ENCODE data around the gene NTRK2.

The NTRK2 gene

DNA sequence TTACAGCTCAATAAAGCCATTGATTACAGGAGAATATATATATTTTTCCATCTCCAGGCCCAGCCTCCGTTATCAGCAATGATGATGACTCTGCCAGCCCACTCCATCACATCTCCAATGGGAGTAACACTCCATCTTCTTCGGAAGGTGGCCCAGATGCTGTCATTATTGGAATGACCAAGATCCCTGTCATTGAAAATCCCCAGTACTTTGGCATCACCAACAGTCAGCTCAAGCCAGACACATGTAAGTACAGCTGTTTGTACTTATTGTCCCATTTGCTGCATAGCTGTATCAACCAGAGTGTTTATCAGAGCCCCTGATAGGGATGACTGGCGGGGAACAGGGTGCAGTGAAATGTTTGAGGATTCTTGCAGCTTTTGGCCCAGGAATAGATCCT, 197.7 kb downstream of the NTRK2 start (continued):
- no peak for TF ChIP-seq ZNF76 (tag by site-specific recombination; IDR thresholded peaks at IDR 0.05; ENCODE audit: borderline replicate concordance, low read depth)

DNA sequence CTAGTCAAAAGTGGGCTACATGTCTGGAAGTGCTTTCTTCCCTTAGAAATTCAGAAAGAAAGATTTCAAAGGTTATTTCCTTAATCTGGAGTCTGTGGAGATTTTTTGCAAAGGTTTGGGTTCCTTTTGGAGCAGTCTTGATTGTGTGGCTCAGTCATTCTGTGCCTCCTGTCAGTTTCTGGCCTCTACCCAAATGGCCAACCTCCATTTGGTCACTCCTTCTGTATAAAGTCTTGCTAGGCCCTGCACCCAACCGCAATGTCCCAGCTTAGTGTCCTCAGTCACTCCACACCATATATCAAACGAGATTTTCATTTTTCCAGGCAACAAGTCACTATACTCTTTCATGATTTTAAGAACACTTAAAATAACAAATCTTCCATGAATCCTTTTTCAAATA, 199.6 kb downstream of the NTRK2 start:
- ChIA-PET CTCF (interaction anchor here (0.5 kb wide), 1 partner anchor 206 kb away, joined by 3 read pairs; no protein-coding TSS in a partner anchor), POLR2A (no interaction called here)
- TF ChIP-seq, protein P1, sequence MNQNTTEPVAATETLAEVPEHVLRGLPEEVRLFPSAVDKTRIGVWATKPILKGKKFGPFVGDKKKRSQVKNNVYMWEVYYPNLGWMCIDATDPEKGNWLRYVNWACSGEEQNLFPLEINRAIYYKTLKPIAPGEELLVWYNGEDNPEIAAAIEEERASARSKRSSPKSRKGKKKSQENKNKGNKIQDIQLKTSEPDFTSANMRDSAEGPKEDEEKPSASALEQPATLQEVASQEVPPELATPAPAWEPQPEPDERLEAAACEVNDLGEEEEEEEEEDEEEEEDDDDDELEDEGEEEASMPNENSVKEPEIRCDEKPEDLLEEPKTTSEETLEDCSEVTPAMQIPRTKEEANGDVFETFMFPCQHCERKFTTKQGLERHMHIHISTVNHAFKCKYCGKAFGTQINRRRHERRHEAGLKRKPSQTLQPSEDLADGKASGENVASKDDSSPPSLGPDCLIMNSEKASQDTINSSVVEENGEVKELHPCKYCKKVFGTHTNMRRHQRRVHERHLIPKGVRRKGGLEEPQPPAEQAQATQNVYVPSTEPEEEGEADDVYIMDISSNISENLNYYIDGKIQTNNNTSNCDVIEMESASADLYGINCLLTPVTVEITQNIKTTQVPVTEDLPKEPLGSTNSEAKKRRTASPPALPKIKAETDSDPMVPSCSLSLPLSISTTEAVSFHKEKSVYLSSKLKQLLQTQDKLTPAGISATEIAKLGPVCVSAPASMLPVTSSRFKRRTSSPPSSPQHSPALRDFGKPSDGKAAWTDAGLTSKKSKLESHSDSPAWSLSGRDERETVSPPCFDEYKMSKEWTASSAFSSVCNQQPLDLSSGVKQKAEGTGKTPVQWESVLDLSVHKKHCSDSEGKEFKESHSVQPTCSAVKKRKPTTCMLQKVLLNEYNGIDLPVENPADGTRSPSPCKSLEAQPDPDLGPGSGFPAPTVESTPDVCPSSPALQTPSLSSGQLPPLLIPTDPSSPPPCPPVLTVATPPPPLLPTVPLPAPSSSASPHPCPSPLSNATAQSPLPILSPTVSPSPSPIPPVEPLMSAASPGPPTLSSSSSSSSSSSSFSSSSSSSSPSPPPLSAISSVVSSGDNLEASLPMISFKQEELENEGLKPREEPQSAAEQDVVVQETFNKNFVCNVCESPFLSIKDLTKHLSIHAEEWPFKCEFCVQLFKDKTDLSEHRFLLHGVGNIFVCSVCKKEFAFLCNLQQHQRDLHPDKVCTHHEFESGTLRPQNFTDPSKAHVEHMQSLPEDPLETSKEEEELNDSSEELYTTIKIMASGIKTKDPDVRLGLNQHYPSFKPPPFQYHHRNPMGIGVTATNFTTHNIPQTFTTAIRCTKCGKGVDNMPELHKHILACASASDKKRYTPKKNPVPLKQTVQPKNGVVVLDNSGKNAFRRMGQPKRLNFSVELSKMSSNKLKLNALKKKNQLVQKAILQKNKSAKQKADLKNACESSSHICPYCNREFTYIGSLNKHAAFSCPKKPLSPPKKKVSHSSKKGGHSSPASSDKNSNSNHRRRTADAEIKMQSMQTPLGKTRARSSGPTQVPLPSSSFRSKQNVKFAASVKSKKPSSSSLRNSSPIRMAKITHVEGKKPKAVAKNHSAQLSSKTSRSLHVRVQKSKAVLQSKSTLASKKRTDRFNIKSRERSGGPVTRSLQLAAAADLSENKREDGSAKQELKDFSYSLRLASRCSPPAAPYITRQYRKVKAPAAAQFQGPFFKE (tag by site-specific recombination; IDR thresholded peaks at IDR 0.05; ENCODE audit: borderline replicate concordance) = no peak
- TF ChIP-seq ZNF548 (tag by site-specific recombination; IDR thresholded peaks at IDR 0.05) (no peak), ZNF146 (tag by site-specific recombination; IDR thresholded peaks at IDR 0.05) (no peak), BCL11A (tag by site-specific recombination; IDR thresholded peaks at IDR 0.05; ENCODE audit: low read depth) (no peak), ZNF629 (tag by site-specific recombination; IDR thresholded peaks at IDR 0.05) (no peak), SP3 (tag by site-specific recombination; IDR thresholded peaks at IDR 0.05) (no peak), ZNF350 (tag by site-specific recombination; IDR thresholded peaks at IDR 0.05) (no peak), ZNF654 (tag by site-specific recombination; IDR thresholded peaks at IDR 0.05; ENCODE audit: low read depth) (no peak), GLI2 (tag by site-specific recombination; IDR thresholded peaks at IDR 0.05; ENCODE audit: borderline replicate concordance, low read depth) (no peak), ZIC2 (tag by site-specific recombination; IDR thresholded peaks at IDR 0.05) (no peak), ZNF140 (tag by site-specific recombination; IDR thresholded peaks at IDR 0.05) (no peak), ZNF658 (tag by site-specific recombination; IDR thresholded peaks at IDR 0.05) (no peak), WT1 (tag by site-specific recombination; IDR thresholded peaks at IDR 0.05) (no peak), ZNF221 (tag by site-specific recombination; IDR thresholded peaks at IDR 0.05; ENCODE audit: borderline replicate concordance) (no peak), ZNF133 (tag by site-specific recombination; IDR thresholded peaks at IDR 0.05) (no peak), GFI1B (tag by site-specific recombination; IDR thresholded peaks at IDR 0.05) (no peak)
- TF ChIP-seq, protein P2, sequence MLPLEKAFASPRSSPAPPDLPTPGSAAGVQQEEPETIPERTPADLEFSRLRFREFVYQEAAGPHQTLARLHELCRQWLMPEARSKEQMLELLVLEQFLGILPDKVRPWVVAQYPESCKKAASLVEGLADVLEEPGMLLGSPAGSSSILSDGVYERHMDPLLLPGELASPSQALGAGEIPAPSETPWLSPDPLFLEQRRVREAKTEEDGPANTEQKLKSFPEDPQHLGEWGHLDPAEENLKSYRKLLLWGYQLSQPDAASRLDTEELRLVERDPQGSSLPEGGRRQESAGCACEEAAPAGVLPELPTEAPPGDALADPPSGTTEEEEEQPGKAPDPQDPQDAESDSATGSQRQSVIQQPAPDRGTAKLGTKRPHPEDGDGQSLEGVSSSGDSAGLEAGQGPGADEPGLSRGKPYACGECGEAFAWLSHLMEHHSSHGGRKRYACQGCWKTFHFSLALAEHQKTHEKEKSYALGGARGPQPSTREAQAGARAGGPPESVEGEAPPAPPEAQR (tag by site-specific recombination; IDR thresholded peaks at IDR 0.05) = no peak
- TF ChIP-seq, protein P3, sequence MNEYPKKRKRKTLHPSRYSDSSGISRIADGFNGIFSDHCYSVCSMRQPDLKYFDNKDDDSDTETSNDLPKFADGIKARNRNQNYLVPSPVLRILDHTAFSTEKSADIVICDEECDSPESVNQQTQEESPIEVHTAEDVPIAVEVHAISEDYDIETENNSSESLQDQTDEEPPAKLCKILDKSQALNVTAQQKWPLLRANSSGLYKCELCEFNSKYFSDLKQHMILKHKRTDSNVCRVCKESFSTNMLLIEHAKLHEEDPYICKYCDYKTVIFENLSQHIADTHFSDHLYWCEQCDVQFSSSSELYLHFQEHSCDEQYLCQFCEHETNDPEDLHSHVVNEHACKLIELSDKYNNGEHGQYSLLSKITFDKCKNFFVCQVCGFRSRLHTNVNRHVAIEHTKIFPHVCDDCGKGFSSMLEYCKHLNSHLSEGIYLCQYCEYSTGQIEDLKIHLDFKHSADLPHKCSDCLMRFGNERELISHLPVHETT (tag by site-specific recombination; IDR thresholded peaks at IDR 0.05) = no peak
- TF ChIP-seq, protein P4, sequence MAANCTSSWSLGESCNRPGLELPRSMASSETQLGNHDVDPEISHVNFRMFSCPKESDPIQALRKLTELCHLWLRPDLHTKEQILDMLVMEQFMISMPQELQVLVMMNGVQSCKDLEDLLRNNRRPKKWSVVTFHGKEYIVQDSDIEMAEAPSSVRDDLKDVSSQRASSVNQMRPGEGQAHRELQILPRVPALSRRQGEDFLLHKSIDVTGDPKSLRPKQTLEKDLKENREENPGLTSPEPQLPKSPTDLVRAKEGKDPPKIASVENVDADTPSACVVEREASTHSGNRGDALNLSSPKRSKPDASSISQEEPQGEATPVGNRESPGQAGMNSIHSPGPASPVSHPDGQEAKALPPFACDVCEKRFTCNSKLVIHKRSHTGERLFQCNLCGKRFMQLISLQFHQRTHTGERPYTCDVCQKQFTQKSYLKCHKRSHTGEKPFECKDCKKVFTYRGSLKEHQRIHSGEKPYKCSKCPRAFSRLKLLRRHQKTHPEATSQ (tag by site-specific recombination; IDR thresholded peaks at IDR 0.05) = no peak
- no peak overlapping the region for H3K4me3 ChIP-seq (ENCODE audit: low read depth, low read length)
- no peaks in the 10 kb centered on the region for H3K36me3 ChIP-seq (ENCODE audit: control insufficient read depth in 2 of 2, insufficient read depth in 1 of 2, low read length in 2 of 2)
- H3K4me1 ChIP-seq (ENCODE audit: control insufficient read depth, insufficient read depth, low read length) = no peaks in the 10 kb centered on the region
- H3K27ac ChIP-seq (ENCODE audit: extremely low read depth, low read depth, low read length) = no peak overlapping the region
- no peaks in the 10 kb centered on the region for H3K9me3 ChIP-seq (ENCODE audit: control insufficient read depth, insufficient read depth, low read depth, low read length)

Measured in HEK293 (cell line).